DND-41 (cell line): ENCODE measurements around the gene BCL7A.

ENCODE experiments used
- ATAC-seq: fragments of 200-7000 bp; cut with Tn5 transposase; 3 replicates; pipeline ENCODE4 v1.9.1; 2021; ENCODE audit warnings: low read depth; ENCODE audit not compliant: insufficient read depth
- DNase-seq: peaks from one replicate; pipeline ENCODE4 v3.0.0-alpha.2; 2020
- H2AFZ ChIP-seq: 2 replicates; pipeline ENCODE4 v1.6.0; 2012; ENCODE audit warnings: low read depth, low read length
- H3K27ac ChIP-seq: 2 replicates; pipeline ENCODE4 v1.5.1; 2012; ENCODE audit warnings: low read length, inconsistent platforms
- H3K27me3 ChIP-seq: fragments of 200-600 bp; sonication (generic); 2 replicates; pipeline ENCODE4 v1.6.0; 2012; ENCODE audit warnings: low read length, mild to moderate bottlenecking, inconsistent platforms; ENCODE audit not compliant: insufficient read depth, poor library complexity
- H3K36me3 ChIP-seq: 2 replicates; pipeline ENCODE4 v1.5.1; 2012; ENCODE audit warnings: low read length, inconsistent platforms; ENCODE audit not compliant: insufficient read depth
- H3K4me1 ChIP-seq: 2 replicates; pipeline ENCODE4 v1.5.1; 2012; ENCODE audit warnings: mild to moderate bottlenecking, low read length; ENCODE audit not compliant: insufficient read depth
- H3K4me2 ChIP-seq: 2 replicates; pipeline ENCODE4 v1.6.0; 2012; ENCODE audit warnings: mild to moderate bottlenecking, moderate library complexity, low read length, inconsistent platforms; ENCODE audit not compliant: insufficient read depth
- H3K4me3 ChIP-seq, 2 experiments: fragments of 200-600 bp in 1 of 2; shearing (Covaris generic) in 1 of 2; 2 replicates each; pipeline ENCODE4 v1.5.1; 2012 to 2016; ENCODE audit warnings: inconsistent platforms in 2 of 2, low read length in 2 of 2, mild to moderate bottlenecking in 2 of 2, low read depth in 1 of 2, moderate library complexity in 1 of 2
- H3K79me2 ChIP-seq: 2 replicates; pipeline ENCODE4 v1.6.0; 2012; ENCODE audit warnings: low read length, inconsistent platforms; ENCODE audit not compliant: insufficient read depth
- H3K9ac ChIP-seq: 2 replicates; pipeline ENCODE4 v1.6.0; 2012; ENCODE audit warnings: low read depth, mild to moderate bottlenecking, inconsistent platforms, low read length, moderate library complexity
- H3K9me3 ChIP-seq: 2 replicates; pipeline ENCODE4 v1.5.1; 2012; ENCODE audit warnings: low read length, moderate library complexity, mild to moderate bottlenecking, inconsistent platforms; ENCODE audit not compliant: insufficient read depth, severe bottlenecking
- H4K20me1 ChIP-seq: 2 replicates; pipeline ENCODE4 v1.6.0; 2012; ENCODE audit warnings: low read length; ENCODE audit not compliant: insufficient read depth
- CTCF ChIP-seq: IDR thresholded peaks from 2 replicates; pipeline ENCODE4 v1.5.1; 2012; ENCODE audit warnings: borderline replicate concordance, low read length, moderate library complexity, mild to moderate bottlenecking; ENCODE audit not compliant: poor library complexity, severe bottlenecking; ENCODE audit errors: extremely low read depth
- EZH2 ChIP-seq: IDR thresholded peaks from 3 replicates; pipeline ENCODE4 v1.6.1; 2012; ENCODE audit warnings: borderline replicate concordance, low read depth, mild to moderate bottlenecking, moderate library complexity, low read length, inconsistent platforms; ENCODE audit not compliant: severe bottlenecking

Gene BCL7A

GRCh38 chr12:122049827-122050226 is 28.1 kb downstream of the BCL7A start:
- Histone ChIP-seq H2AFZ (no peak overlapping the region), H3K9ac (no peak overlapping the region), H3K79me2 (peaks cover 8% of the 10 kb centered on the region; the same call in 1 of the 2 replicates), H3K27ac (no peak overlapping the region; the same call in 1 of the 2 replicates), H3K36me3 (peaks cover 78% of the 10 kb centered on the region), H3K4me2 (no peak overlapping the region), H4K20me1 (peaks cover 24% of the 10 kb centered on the region), H3K4me1 (no peaks in the 10 kb centered on the region), H3K4me3 (no peak overlapping the region), H3K9me3 (no peaks in the 10 kb centered on the region), H3K27me3 (no peaks in the 10 kb centered on the region)
- DNase-seq: no peak
- ATAC-seq: no peak
- TF ChIP-seq EZH2 (no peak), CTCF (no peak)

- no peaks in the 10 kb centered on the region for H3K4me1 ChIP-seq
- TF ChIP-seq CTCF: no peak
- no peak for TF ChIP-seq EZH2
- no peak overlapping the region for H2AFZ ChIP-seq
- no peak overlapping the region for H3K27ac ChIP-seq
- H3K79me2 ChIP-seq: peaks cover 8% of the 10 kb centered on the region; the same call in 1 of the 2 replicates
- ATAC-seq (no peak), DNase-seq (no peak)
- no peak overlapping the region for H3K4me3 ChIP-seq
- H4K20me1 ChIP-seq: peaks cover 29% of the 10 kb centered on the region
- H3K36me3 ChIP-seq: peaks cover 78% of the 10 kb centered on the region
- H3K9ac ChIP-seq: no peak overlapping the region
- H3K4me2 ChIP-seq: no peak overlapping the region
- H3K27me3 ChIP-seq: no peaks in the 10 kb centered on the region
- H3K9me3 ChIP-seq: no peaks in the 10 kb centered on the region
These were observed 29.0 kb downstream of the BCL7A start for GRCh38 chr12:122050706-122051105.

GRCh38 chr12:122051231-122051876 is 29.7 kb downstream of the BCL7A start:
- no peak for ATAC-seq
- H3K27me3 ChIP-seq: no peaks in the 10 kb centered on the region
- no peak overlapping the region for H3K9ac ChIP-seq
- TF ChIP-seq EZH2 (no peak), CTCF (no peak)
- peaks cover 30% of the 10 kb centered on the region for H4K20me1 ChIP-seq
- no peak overlapping the region for H3K4me3 ChIP-seq
- peaks cover 78% of the 10 kb centered on the region for H3K36me3 ChIP-seq
- no peaks in the 10 kb centered on the region for H3K4me1 ChIP-seq
- no peaks in the 10 kb centered on the region for H3K9me3 ChIP-seq
- H3K27ac ChIP-seq: no peak overlapping the region
- H3K4me2 ChIP-seq: no peak overlapping the region
- peaks cover 8% of the 10 kb centered on the region; the same call in 1 of the 2 replicates for H3K79me2 ChIP-seq
- H2AFZ ChIP-seq: no peak overlapping the region
- DNase-seq: no peak

- TF ChIP-seq EZH2 (no peak), CTCF (no peak)
- peaks cover 39% of the 10 kb centered on the region for H4K20me1 ChIP-seq
These were observed 30.6 kb downstream of the BCL7A start for GRCh38 chr12:122052285-122052684.

More at GRCh38 chr12:122052285-122052684, 30.6 kb downstream of the BCL7A start:
- Histone ChIP-seq H3K4me1 (no peaks in the 10 kb centered on the region), H3K4me2 (no peak overlapping the region), H2AFZ (no peak overlapping the region), H3K9me3 (no peaks in the 10 kb centered on the region), H3K27me3 (no peaks in the 10 kb centered on the region), H3K9ac (no peak overlapping the region), H3K79me2 (peaks cover 10% of the 10 kb centered on the region; the same call in 1 of the 2 replicates), H3K27ac (no peak overlapping the region), H3K36me3 (peaks cover 84% of the 10 kb centered on the region), H3K4me3 (no peak overlapping the region)
- DNase-seq (no peak), ATAC-seq (no peak)
